DMS 273 treated with DMSO at 0.1 percent for 48 hours (cell line): ENCODE data around the gene ABLIM3.

Experiments used
- DNase-seq: peaks from one replicate; lab custom pipeline; 2025; lab: John Stamatoyannopoulos, UW

Gene ABLIM3

GRCh38 chr5:149141224-149141956 is at the start of gene ABLIM3:
TSS of gene ABLIM3 (plus strand) at chr5:149141493. CDS start at chr5:149142096, 603 bp downstream.
- DNase-seq = peak; percentile 30

- no peak for DNase-seq
Observed at GRCh38 chr5:149093625-149094024, 47.7 kb upstream of the ABLIM3 start.

- no peak for DNase-seq
Observed at GRCh38 chr5:149094996-149095395, 46.3 kb upstream of the ABLIM3 start.

- DNase-seq = no peak
Observed at GRCh38 chr5:149099920-149100319, 41.4 kb upstream of the ABLIM3 start.

- DNase-seq = no peak
Observed at GRCh38 chr5:149100331-149100730, 41.0 kb upstream of the ABLIM3 start.

GRCh38 chr5:149108651-149109280 is 32.5 kb upstream of the ABLIM3 start:
- DNase-seq = no peak

- no peak for DNase-seq
Observed at GRCh38 chr5:149110406-149110805, 30.9 kb upstream of the ABLIM3 start.

- DNase-seq = no peak
Observed at GRCh38 chr5:149113669-149114068, 27.6 kb upstream of the ABLIM3 start.

- peak; percentile 35 for DNase-seq
Observed at GRCh38 chr5:149114403-149115312, 26.6 kb upstream of the ABLIM3 start.

- no peak for DNase-seq
Observed at GRCh38 chr5:149117970-149118369, 23.3 kb upstream of the ABLIM3 start.

GRCh38 chr5:149118463-149118862 is 22.8 kb upstream of the ABLIM3 start:
- DNase-seq = no peak

GRCh38 chr5:149121145-149121544 is 20.1 kb upstream of the ABLIM3 start:
- no peak for DNase-seq

- no peak for DNase-seq
Observed at GRCh38 chr5:149123211-149123610, 18.1 kb upstream of the ABLIM3 start.

- no peak for DNase-seq
Observed at GRCh38 chr5:149125386-149125891, 15.9 kb upstream of the ABLIM3 start.

- no peak for DNase-seq
Observed at GRCh38 chr5:149126906-149127305, 14.4 kb upstream of the ABLIM3 start.

GRCh38 chr5:149127394-149127955 is 13.8 kb upstream of the ABLIM3 start:
- DNase-seq = no peak

- DNase-seq = no peak
Observed at GRCh38 chr5:149128023-149128875, 13.0 kb upstream of the ABLIM3 start.

GRCh38 chr5:149129181-149129580 is 12.1 kb upstream of the ABLIM3 start:
- no peak for DNase-seq

- no peak for DNase-seq
Observed at GRCh38 chr5:149130121-149130914, 11.0 kb upstream of the ABLIM3 start.

- DNase-seq = no peak
Observed at GRCh38 chr5:149132474-149132873, 8.8 kb upstream of the ABLIM3 start.
